GM23248 (cell line): Measurements from ENCODE around the gene PIK3C2B. TPM values are rescaled to one million over a fixed set of nuclear protein-coding genes. Genes with fewer than 3 reads are reported as not detected.

Experiments
- DNase-seq: peaks from one replicate; pipeline ENCODE4 v3.0.0-alpha.2; 2015
- H2AFZ ChIP-seq: fragments of 200-600 bp; sonication (generic); 2 replicates; pipeline ENCODE4 v1.6.1; 2016; ENCODE audit warnings: antibody characterized with exemption
- H3F3A ChIP-seq: fragments of 200-600 bp; sonication (generic); 2 replicates; pipeline ENCODE4 v1.6.1; 2016; ENCODE audit warnings: mild to moderate bottlenecking, antibody characterized with exemption, mixed run types; ENCODE audit not compliant: insufficient read depth
- H3K27ac ChIP-seq: fragments of 200-600 bp; sonication (generic); 2 replicates; pipeline ENCODE4 v1.5.1; 2016; ENCODE audit warnings: mild to moderate bottlenecking
- H3K27me3 ChIP-seq: fragments of 200-600 bp; sonication (generic); replicated peaks from 2 replicates; pipeline ENCODE4 v1.6.1; 2016; ENCODE audit warnings: mild to moderate bottlenecking; ENCODE audit not compliant: insufficient read depth
- H3K36me3 ChIP-seq: fragments of 200-600 bp; sonication (generic); 2 replicates; pipeline ENCODE4 v1.6.1; 2016; ENCODE audit warnings: low read depth, mild to moderate bottlenecking
- H3K4me1 ChIP-seq: fragments of 200-600 bp; sonication (generic); 2 replicates; pipeline ENCODE4 v1.6.1; 2016; ENCODE audit warnings: mild to moderate bottlenecking; ENCODE audit not compliant: insufficient read depth
- H3K4me2 ChIP-seq: fragments of 200-600 bp; sonication (generic); one replicate; pipeline ENCODE4 v1.6.1; 2016; ENCODE audit warnings: mild to moderate bottlenecking; ENCODE audit not compliant: unreplicated experiment
- H3K4me3 ChIP-seq: fragments of 200-600 bp; sonication (generic); 2 replicates; pipeline ENCODE4 v1.5.1; 2016; ENCODE audit warnings: mild to moderate bottlenecking
- H3K79me2 ChIP-seq: fragments of 200-600 bp; sonication (generic); 2 replicates; pipeline ENCODE4 v1.6.1; 2016; ENCODE audit warnings: mild to moderate bottlenecking; ENCODE audit not compliant: insufficient read depth
- H3K9ac ChIP-seq: fragments of 200-600 bp; sonication (generic); 2 replicates; pipeline ENCODE4 v1.6.1; 2016; ENCODE audit warnings: mild to moderate bottlenecking
- H3K9me2 ChIP-seq: fragments of 200-600 bp; sonication (generic); 2 replicates; pipeline ENCODE4 v1.6.1; 2016; ENCODE audit warnings: mixed run types, mild to moderate bottlenecking, moderate library complexity; ENCODE audit not compliant: insufficient read depth
- H3K9me3 ChIP-seq: fragments of 200-600 bp; sonication (generic); one replicate; pipeline ENCODE4 v1.6.1; 2017; ENCODE audit warnings: low read depth
- H4K20me1 ChIP-seq: fragments of 200-600 bp; sonication (generic); 2 replicates; pipeline ENCODE4 v1.6.0; 2016; ENCODE audit not compliant: insufficient read depth
- EZH2 ChIP-seq: fragments of 200-600 bp; sonication (generic); IDR thresholded peaks from 2 replicates; pipeline ENCODE4 v1.6.1; 2018; ENCODE audit warnings: antibody characterized with exemption, mild to moderate bottlenecking; ENCODE audit not compliant: insufficient read depth, poor library complexity, severe bottlenecking
- EZH2phosphoT487 ChIP-seq: fragments of 200-600 bp; sonication (generic); IDR thresholded peaks from 2 replicates; pipeline ENCODE4 v1.6.1; 2018; ENCODE audit warnings: antibody characterized with exemption, moderate library complexity, mild to moderate bottlenecking, low read depth; ENCODE audit not compliant: insufficient read depth
- WGBS, 2 experiments: methylation state at CpG; one replicate each; pipeline ENCODE4 v1.1.6; 2015 to 2017; ENCODE audit warnings: low lambda C conversion rate in 2 of 2, low coverage in 1 of 2; ENCODE audit errors: missing lambda C conversion rate in 2 of 2; 5-methylcytosine and 5-hydroxymethylcytosine counted together
- in situ Hi-C: fragments of 300-500 bp; cut with MboI; formaldehyde crosslinking; loops from 2 replicates; pipeline ENCODE4 v1.15.0; 2020
- polyA plus RNA-seq: library from polyadenylated mRNA; unstranded; fragments of >200 nt; fragmentation: Nextera tagmentation; extraction: Ambion mirVana; gene quantifications from 2 replicates; pipeline ENCODE4 v1.2.1, GENCODE V29; 2016
- total RNA-seq: library from RNA; depleted of rRNA; stranded (reverse); fragments of >200 nt; shearing (Covaris generic); gene quantifications from 2 replicates; pipeline ENCODE4 v1.2.3, GENCODE V29; 2014

The PIK3C2B gene
- total and polyA plus RNA-seq, 2 experiments from 2014 or later = 0.20 to 0.76 TPM

DNA sequence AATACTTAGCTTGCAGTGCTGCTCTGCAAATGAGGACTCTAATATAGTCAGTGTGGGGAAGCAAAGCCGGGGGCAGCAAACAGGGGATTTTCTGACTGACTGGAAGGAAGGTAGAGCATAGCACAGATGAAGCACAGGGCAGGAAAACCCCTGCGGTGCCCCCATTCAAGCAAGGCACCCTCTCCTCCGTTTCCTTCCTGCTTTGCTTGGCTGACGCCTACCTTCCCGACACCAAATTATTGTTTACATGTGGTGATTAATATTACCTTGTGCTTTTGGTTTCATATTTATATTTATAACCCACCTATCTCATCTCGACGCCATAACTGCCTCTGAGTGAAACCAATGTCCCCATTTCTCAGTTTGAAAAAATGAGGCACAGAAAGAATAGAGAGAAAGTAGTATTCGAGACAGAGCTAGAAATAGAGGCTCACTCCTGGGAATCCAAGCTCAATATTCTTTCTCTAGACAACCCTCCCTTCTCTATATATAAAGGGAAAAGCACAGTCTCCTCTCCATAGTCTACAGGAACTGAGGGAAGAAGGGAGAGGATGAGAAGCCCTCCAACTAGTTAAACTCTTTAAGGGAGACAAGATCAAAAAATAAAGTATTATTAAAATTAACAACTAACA is 41.3 kb downstream of the PIK3C2B start:
- 82% methylated on average over 8 of the region's 8 CpGs for WGBS, 2 experiments
- Histone ChIP-seq H3K4me2 (no peak overlapping the region), H3K9ac (no peak overlapping the region), H3K9me2 (no peaks in the 10 kb centered on the region), H3K4me1 (no peaks in the 10 kb centered on the region), H3K9me3 (no peaks in the 10 kb centered on the region), H2AFZ (no peak overlapping the region), H4K20me1 (no peaks in the 10 kb centered on the region), H3K79me2 (no peaks in the 10 kb centered on the region), H3F3A (no peaks in the 10 kb centered on the region), H3K27me3 (no peaks in the 10 kb centered on the region), H3K4me3 (no peak overlapping the region), H3K27ac (no peak overlapping the region), H3K36me3 (no peaks in the 10 kb centered on the region)
- no peak for DNase-seq
- in situ Hi-C loops = no loop called here
- no peak for TF ChIP-seq EZH2
- TF ChIP-seq EZH2phosphoT487 = no peak

DNA sequence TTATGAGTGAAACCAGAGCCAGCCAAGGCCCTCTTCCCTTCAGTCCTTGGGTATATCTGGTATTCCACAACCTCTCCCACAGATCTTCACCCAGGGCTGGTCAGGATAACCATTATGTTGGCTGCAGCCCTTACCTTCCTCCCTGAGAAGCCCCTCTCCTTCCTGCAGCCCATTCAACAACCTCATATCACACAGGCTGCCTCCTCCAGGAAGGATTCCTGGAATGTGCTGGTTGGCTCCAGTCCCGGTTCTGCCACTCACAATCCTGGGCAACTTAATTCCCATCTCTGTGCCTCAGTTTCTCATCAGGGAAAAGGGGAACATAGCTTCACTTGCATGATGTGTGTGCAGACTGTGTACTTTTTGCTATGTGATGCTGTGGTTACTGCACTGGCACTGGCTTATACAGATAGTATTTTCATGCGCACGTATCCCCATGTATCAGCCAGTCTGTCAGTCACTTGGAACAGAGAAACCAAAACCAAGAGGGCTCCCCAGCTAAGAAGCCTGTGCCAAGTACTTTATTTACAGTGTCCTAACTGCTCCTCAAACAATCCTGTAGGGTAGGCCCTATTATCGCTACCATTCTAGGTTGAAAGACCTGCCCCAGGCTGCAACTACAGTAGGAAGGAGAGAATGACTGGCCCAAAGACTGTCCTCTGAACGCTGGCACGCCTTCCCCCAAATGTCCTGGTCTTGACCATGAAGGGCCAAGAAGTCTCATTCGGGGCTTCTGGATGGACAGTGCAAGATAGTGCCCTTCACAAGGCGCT is 43.1 kb downstream of the PIK3C2B start:
- Histone ChIP-seq H3K9ac (no peak overlapping the region), H3K9me2 (no peaks in the 10 kb centered on the region), H3K4me3 (no peak overlapping the region), H3K79me2 (no peaks in the 10 kb centered on the region), H2AFZ (no peak overlapping the region), H3K36me3 (no peaks in the 10 kb centered on the region), H3K4me2 (no peak overlapping the region), H4K20me1 (no peaks in the 10 kb centered on the region), H3K27ac (no peak overlapping the region), H3K9me3 (no peaks in the 10 kb centered on the region), H3F3A (no peaks in the 10 kb centered on the region), H3K27me3 (no peaks in the 10 kb centered on the region), H3K4me1 (no peaks in the 10 kb centered on the region)
- DNase-seq = no peak
- WGBS, 2 experiments = 74 to 76% methylated on average over 8 of the region's 8 CpGs
- no peak for TF ChIP-seq EZH2
- no peak for TF ChIP-seq EZH2phosphoT487
- in situ Hi-C loops = no loop called here

DNA sequence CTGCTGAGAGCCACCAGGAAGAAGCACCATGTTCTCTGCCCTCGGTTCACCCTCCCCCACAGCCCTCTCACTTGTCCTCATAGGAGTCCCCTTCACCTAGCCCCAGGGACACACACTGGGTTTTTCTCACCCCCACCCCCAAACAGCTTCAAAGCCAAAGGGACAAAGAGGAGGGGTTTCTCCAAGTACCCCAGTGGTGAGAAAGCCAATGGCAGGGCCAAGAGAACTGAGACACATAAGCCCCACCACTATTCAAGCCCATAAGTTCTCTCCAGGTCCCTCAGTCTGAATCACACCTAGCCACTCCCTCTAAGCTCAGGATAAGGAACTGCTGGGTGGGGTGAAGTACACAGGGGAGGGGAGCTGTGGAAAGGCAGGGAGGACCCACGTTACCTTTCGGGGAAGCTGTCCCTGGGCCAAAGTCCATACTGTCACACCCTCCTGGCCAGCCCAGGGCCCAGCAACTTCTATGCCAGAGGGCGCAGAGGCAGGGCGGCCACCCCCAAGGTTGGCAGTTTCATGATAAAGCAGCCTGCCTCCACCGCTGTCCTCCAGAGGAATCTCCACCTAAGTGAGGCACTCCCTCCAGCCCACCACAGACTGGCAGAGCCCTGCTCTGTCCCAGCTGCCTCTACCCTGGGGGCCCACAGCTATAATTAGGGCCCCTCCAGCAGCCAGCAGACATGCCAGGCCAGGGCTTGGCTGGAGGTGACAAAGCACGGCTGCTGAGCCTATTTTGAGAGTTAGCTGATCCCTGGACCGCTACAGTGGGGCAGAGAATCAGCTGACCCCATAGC is 43.9 kb downstream of the PIK3C2B start:
- WGBS, 2 experiments = 79 to 81% methylated on average over 8 of the region's 8 CpGs
- DNase-seq = no peak
- Histone ChIP-seq H4K20me1 (no peaks in the 10 kb centered on the region), H3K79me2 (no peaks in the 10 kb centered on the region), H3K27me3 (no peaks in the 10 kb centered on the region), H3K9ac (no peak overlapping the region), H2AFZ (no peak overlapping the region), H3K9me2 (no peaks in the 10 kb centered on the region), H3K4me1 (no peaks in the 10 kb centered on the region), H3K36me3 (no peaks in the 10 kb centered on the region), H3K4me3 (no peak overlapping the region), H3K27ac (no peak overlapping the region), H3F3A (no peaks in the 10 kb centered on the region), H3K4me2 (no peak overlapping the region), H3K9me3 (no peaks in the 10 kb centered on the region)
- in situ Hi-C loops = no loop called here
- TF ChIP-seq EZH2 = no peak
- TF ChIP-seq EZH2phosphoT487 = no peak

DNA sequence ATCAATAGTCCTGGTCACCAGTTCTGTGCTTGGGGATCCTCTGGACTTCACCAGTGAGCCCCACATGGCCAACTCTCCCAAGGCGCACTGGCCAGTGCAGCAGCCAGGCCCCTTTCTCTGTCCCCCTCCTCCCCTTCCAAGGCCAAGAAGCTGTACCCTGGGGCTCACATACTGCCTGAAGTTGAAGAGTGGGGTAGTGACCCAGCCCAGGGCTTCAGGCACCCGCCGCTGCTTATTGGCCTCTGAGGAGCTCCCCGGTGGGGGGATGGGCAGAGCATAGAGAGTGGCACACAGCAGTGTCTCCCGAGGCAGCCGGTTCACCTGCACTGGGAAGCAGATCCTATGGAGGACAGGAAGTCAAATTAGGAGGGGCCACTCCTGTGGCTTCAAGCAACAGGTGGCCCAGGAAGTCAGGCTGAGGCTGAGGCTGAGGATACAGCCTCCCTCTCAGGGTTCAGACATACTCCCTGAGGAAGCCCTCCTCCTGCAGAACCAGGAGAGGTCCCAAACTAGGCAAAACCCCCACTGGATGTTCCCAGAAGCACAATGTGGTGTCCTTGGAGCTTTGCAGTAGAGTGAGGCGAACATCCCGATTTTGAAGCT is 44.8 kb downstream of the PIK3C2B start:
- no peak overlapping the region for H3K27ac ChIP-seq
- WGBS, 2 experiments = 72 to 73% methylated on average over 8 of the region's 8 CpGs
- H3K4me1 ChIP-seq = no peaks in the 10 kb centered on the region
- DNase-seq = no peak
- H3K4me2 ChIP-seq = no peak overlapping the region
- no peak overlapping the region for H3K9ac ChIP-seq
- H3K36me3 ChIP-seq = no peaks in the 10 kb centered on the region
- H3F3A ChIP-seq = no peaks in the 10 kb centered on the region
- H3K9me3 ChIP-seq = no peaks in the 10 kb centered on the region
- no peaks in the 10 kb centered on the region for H3K27me3 ChIP-seq
- H3K9me2 ChIP-seq = no peaks in the 10 kb centered on the region
- no peak overlapping the region for H3K4me3 ChIP-seq
- H2AFZ ChIP-seq = no peak overlapping the region
- TF ChIP-seq EZH2phosphoT487 = no peak
- no peak for TF ChIP-seq EZH2
- in situ Hi-C loops = loop anchor here (10.0 kb wide), 1 partner anchor 55 kb away; no protein-coding TSS in a partner anchor
- no peaks in the 10 kb centered on the region for H3K79me2 ChIP-seq
- H4K20me1 ChIP-seq = no peaks in the 10 kb centered on the region
